GM12891 (cell line): ENCODE results near the gene TM4SF4.

ENCODE experiments used
- PAX5 ChIP-seq: IDR thresholded peaks from 2 replicates; pipeline ENCODE4 v1.6.1; 2011; ENCODE audit warnings: low read length, moderate library complexity, mild to moderate bottlenecking; ENCODE audit not compliant: insufficient read depth, severe bottlenecking
- POLR2A ChIP-seq: IDR thresholded peaks from 2 replicates; pipeline ENCODE4 v1.6.1; 2011; ENCODE audit warnings: low read depth, low read length, control low read depth
- POLR2AphosphoS5 ChIP-seq: IDR thresholded peaks from 2 replicates; pipeline ENCODE4 v1.6.1; 2011; ENCODE audit warnings: low read depth, low read length, control low read depth
- SPI1 ChIP-seq: IDR thresholded peaks from 2 replicates; pipeline ENCODE4 v1.6.1; 2011; ENCODE audit warnings: low read depth, low read length, control low read depth
- TAF1 ChIP-seq: IDR thresholded peaks from 2 replicates; pipeline ENCODE4 v1.6.1; 2011; ENCODE audit warnings: low read depth, low read length, control low read depth

DNA sequence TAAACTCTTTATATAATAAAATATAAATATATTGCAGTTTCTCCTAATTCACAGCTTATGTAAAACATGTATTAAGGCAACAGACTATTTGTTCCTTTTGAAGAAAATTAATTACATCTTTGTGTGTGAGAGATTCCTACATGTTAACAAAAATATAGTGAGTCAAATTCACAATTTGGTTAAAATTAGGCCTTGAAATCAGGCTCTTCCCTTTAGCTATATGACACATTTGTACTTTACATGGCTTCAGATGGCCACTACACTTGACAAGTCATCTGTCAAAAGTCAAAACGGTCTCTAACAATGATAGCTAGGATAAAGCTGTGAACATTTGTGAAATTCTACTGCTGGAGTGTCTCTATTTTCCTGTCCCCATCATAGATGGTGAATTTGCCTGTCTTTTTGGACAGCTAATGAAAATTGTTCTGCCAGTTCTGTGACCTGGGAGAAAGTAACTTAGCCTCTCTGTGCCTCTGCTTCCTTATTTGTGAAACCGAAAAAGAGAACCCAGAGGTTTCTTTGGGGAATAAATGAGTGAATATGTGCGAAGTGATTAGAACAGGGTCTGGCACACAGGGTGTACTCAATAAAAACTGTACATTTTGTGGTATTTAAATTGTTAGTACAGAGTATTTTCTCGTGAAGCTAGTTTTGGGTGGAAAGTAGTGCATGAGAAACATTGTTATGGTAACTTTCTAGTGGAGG lies 23.6 kb downstream of the TM4SF4 start:
- TF ChIP-seq POLR2AphosphoS5 (no peak), POLR2A (no peak), SPI1 (no peak), PAX5 (no peak), TAF1 (no peak)
